T-helper 2 cell treated with Interferon-gamma antibody and Interleukin-4, amounts not matched to agents 100 ng/mL and 5 ng/mL, for 36 hours (primary cell): ENCODE results near the gene SYNPO2. TPM values are rescaled to one million over a fixed set of nuclear protein-coding genes. Genes with fewer than 3 reads are reported as not detected.
"Not testable (repeated sequence)": the region's sequence is repeated elsewhere in the genome, so short reads cannot be mapped to it uniquely, and the experiment has no call there.

Source experiments
- intact Hi-C: fragments of 100-400 bp; cut with micrococcal nuclease; formaldehyde crosslinking; loops from one replicate; pipeline ENCODE4 v1.15.1; 2023
- total RNA-seq: library from RNA; stranded (reverse); gene quantifications from 2 replicates; pipeline ENCODE4 v1.2.3, GENCODE V29; 2022

Gene SYNPO2
- total RNA-seq, 1 donor from 2014 or later, result 0.52 TPM

DNA sequence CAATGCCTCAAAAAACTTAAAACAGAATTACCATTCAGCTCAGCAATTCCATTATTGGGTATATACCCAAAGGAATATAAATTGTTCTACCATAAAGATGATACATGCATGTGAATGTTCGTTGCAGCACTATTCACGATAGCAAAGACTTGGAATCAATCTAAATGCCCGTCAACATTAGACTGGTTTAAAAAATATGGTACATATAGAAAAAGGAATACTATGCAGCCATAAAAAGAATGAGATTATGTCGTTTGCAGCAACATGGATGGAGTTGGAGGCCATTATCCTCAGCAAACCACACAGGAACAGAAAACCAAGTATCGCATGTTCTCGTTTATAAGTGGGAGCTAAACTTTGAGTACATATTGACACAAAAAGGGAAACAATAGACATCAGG, 10.9 kb upstream of the SYNPO2 start:
- intact Hi-C loops, result no loop called here

DNA sequence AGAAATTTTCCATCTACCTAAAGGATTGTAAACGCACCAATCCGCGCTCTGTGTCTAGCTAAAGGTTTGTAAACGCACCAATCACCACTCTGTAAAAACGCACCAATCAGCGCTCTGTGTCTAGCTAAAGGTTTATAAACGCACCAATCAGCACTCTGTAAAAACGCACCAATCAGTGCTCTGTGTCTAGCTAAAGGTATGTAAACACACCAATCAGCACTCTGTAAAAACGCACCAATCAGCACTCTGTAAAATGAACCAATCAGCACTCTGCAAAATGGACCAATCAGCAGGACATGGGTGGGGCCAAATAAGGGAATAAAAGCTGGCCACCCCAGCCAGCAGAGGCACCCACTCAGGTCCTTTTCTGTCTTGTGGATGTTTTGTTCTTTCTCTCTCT, 10.1 kb upstream of the SYNPO2 start:
- intact Hi-C loops, result not testable (repeated sequence)

DNA sequence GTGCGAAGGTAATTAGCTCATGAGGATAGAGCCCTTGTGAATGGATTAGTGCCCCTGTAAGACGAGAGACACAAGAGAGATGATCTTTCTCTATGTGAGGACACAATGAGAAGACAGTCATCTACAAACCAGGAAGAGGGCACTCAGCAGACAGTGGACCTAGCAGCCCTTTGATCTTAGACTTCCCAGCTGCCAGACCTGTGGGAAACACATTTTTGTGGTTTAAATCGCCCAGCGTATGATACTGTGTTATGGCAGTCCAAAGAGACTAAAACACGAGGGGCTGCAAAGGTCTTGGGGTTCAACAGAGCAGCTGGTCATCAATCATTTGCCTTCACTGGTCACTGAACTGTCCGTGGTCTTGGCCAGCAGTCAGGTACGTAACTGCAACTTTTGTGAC, 9.2 kb upstream of the SYNPO2 start:
- intact Hi-C loops, result no loop called here

DNA sequence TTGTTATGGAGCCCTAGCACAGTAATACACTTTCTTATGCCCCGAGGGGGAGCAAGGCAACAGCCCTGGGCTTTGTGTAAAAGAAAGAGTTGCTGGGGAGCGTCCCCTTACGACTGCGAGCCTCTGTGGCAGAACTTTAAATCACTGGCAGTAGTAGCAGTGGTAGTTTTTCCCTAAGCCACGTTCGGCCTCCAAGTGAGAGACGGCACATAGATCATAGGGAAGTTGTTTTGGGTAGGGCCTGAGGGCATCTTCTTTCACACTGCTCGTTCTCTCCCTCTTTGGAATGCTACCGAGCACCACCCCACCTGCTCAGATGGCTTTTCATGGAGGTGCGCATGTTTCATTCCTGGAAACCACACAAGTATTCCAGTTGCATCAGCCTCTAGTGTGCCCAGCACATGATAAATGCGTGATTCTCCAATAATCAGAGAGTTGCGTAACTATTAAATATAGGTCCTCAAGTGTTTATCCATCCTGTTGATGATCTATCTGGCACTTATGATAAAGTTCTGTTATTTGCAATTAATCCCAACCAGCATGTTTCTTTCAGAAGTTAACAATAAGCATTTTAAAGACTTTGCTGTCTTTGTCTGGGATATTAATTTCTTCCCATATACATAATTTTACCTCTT, 7.0 kb upstream of the SYNPO2 start:
- intact Hi-C loops, result no loop called here

DNA sequence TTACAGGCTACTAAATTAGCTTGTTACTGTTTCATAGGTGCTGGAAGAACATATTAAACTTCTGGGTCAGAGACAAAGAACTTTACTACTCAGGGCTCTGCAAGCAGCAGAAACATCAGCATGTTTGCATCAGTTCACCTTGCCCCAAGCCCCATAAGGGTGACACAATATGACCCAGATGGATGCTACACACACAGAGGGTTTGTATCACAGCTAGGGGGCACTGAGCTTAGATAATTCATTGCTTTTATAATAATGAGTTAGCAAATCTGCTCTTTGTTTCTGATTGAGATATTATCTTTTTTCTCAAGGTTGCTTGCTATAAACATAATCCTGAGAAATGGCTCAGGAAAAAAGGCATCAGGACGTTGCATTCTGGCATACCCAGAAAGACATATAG, 4.8 kb upstream of the SYNPO2 start:
- intact Hi-C loops, result no loop called here

DNA sequence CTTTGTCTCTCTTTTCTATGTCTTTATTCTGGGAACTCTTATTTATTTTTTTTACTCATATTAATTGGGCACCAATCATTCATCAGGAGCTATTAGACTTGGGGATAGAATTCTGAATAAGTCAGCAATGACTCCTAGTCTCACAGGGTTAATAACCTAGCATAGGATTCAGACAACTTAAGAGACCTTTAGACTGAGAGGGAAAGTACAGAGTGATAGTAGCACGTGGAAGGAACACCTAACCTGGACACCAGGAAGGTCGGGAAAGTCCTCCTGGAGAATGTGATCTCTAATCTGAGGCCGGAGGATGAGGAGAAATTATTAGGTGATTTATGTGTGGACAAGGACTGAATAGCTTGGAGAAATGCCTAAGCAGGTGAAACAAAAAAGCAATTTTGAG, 3.9 kb upstream of the SYNPO2 start:
- intact Hi-C loops, result no loop called here

DNA sequence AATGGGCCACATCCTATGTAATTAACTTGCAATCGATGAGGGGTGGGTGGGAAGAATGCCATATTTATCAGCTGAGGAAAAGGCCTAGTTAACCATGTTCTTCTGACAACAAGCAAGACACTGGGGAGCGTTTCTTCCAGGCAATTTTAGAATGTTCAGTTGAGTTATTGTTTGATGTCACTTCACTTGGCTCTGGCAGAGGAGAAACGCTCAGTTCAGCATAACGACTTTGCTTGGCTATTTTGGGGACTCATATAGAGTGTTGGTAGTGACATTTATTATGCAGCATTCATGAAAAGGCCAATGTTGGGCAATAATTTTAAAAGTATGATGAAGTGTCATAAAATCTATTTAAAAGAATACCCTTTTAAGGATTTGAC, 648 bp downstream of the SYNPO2 start:
- intact Hi-C loops, result loop anchor here (2.0 kb wide), 1 partner anchor 149 kb away; no protein-coding TSS in a partner anchor

DNA sequence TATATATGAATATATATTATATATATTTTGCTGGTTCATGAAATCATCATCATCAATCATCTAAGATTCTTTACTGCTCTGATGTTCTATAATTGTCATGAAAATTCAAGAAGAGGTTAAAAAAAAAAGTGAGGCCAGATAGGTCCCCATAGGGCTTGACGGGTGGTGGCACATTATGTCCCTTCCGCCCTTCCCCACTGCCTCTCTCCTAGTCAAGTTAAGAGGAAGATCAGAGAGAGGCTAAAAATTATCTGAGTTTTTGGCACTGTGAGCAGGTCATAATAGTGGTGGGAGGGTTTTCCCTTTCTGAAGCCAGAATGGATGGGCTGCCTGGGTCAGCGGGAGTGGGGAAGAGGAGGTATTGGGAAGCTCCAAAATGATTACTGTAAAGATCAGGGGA, 5.4 kb downstream of the SYNPO2 start:
- intact Hi-C loops, result loop anchor here (5.0 kb wide), 1 partner anchor 232 kb away; no protein-coding TSS in a partner anchor

DNA sequence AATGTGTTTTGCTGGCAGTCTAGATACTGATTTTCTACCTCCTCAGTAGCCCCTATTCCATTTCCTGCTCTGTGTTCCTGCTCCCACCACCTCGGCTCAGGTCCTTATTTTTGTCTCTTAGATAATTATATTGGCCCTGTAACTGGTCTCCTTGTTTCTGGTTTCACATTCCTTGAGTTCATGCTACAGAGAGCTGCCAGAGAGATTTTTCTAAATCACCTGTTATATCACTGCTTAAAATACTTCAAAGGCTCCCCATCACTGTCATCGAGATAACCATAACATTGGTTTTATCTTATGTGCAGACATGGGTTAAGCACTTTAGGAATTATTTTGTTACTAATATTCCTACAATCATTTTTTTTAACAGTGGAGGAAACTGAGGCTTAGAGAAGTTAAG, 9.6 kb downstream of the SYNPO2 start:
- intact Hi-C loops, result no loop called here

DNA sequence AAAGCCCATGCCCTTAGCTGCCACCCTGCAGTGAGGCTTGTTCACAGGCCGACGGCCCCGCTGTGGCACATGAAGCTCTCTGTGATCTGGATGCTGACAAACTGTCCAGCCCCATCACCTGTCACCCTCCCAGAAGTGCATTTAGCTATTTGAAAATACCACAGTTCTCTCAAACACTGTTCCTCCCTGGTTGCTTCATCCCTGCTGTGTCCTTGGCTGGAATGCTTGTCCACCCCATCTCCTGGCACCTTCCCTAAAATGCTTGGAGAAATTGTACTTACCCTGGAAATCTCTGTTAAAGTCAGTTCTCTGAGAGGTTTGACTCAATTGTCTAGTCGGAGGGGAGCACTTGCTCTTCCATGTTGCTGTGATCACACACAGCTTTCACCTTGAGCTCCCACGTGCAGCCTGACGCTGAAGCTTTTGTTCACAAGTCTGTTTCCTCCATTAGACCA, 10.1 kb downstream of the SYNPO2 start:
- intact Hi-C loops, result no loop called here

DNA sequence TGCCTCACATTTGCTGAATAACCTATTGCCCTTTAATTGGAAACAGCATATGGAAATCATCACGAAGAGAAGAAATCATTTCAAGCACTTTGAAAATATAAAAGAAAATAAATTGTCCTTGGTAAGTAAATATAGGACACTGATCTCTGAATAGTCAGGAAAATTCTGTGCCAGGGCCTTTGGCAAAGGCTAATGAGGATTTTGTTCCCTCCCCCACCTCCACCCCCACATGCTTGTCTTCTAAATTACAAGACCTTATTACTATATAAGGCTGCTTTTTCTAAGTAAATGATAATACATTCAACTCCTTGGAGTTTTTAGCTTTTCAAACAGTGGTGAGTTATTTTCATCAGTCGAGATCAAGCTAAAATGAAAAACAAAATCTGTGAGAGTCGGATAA, 15.8 kb downstream of the SYNPO2 start:
- intact Hi-C loops, result no loop called here

DNA sequence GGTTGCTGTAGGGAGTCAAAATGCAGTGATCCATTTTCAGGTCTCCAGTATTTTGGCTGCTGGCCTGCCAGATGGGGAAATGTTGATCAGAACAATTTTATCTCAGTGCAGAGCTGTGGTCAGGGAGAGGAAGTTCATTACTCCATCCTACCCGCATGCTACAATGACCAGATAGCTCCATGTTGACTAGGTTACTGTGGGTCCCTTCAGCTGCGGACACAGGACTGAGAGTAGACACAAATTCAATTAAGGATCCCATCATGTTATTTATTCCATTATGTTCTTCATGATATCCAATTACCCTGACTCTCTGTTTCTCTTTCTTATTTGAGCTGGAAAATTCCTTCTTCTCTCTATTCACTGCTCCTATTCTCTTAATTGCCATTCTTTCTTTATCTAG, 16.3 kb downstream of the SYNPO2 start:
- intact Hi-C loops, result no loop called here

DNA sequence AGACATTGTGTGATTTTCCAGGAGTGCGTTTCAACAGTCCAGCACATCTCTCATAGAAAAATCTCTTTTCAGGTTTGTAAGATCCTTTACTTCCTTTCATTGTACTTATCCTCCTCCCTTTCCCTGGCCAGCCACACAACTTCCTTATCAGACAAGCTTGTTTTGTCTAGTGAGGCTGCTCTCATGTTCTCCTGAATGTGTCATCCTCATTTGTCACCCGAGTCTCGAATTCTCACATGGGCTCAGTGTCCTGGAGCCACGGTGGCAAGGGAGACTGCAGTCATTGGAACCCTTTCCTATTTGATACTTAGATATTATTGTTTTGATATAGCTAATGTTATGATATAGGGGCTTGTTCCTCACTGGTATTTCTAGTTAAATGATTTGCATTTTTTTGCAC, 16.9 kb downstream of the SYNPO2 start:
- intact Hi-C loops, result no loop called here

DNA sequence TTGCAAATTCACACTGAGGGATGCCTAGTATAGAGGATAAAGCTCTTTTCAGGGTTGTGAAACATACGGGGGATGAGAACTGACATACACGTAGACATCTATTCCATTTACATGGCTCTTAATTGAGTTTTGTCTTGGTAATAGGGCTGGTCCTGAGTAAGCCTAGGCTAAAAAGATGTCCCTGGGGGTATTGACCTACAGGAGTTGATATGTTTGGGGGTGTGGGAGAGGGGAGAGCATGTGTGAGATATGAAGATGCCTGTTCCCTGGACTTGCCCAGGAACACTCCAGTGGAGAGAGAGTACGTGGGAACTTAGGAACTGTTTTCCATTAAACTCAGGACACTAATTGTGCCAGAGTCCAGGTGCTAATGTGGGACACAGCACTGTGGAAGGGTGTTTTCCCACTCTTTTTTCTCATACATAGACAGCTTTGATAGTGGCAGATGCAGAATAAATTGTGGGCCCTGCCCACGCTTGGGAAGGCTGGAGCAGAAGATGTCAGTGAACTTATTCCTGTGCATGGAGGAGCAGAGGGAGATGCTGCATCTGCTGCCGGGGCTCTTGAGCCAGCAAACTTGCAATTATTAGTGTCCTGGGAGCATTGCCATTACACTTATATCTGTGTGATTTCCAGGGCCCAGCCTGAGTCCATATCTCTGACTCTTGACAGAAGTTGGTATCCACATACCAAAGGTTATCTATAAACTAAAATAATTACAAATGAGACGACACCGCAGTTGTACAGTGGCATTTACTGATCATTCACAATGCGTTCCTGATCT, 20.7 kb downstream of the SYNPO2 start:
- intact Hi-C loops, result no loop called here

DNA sequence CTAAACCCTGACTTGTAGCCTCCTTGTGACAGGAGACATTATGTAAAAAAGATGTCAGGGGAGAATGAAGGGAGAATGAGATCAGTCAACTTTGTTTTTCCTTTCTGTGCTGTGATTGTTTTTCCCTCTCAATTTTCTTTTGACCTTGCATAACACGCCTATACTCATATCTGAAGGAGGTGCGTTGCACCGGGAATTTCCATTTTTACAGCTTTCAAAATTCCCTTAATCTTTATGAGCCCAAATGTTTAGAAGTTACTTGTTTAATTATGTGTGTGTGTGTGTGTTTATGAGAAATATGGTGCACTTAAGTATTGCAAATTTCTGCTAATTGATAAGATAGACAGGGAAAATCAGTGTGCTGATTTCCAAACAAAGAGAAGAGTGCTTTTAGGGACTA, 21.6 kb downstream of the SYNPO2 start:
- intact Hi-C loops, result no loop called here

DNA sequence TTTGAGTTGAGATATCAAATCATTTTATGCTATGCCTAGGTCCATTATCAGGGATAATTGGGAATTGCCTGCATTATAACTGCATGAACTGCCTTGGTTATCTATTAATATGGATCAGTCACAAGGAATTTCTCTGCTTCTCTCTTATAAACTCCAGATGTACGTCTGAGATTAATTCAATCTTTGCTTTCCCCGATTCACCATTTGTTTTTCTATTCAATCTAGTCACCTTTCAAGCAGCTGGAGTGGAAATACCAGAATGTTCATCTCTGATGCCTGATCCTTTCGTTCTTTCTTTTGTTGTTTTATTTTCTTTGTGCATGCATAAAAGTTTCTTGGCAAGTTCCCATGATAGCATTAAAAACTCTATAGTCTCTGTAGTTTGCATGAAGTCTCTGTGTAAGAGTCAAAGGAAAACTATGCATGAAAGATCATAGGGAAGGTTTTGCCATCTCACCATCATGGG, 22.6 kb downstream of the SYNPO2 start:
- intact Hi-C loops, result no loop called here

DNA sequence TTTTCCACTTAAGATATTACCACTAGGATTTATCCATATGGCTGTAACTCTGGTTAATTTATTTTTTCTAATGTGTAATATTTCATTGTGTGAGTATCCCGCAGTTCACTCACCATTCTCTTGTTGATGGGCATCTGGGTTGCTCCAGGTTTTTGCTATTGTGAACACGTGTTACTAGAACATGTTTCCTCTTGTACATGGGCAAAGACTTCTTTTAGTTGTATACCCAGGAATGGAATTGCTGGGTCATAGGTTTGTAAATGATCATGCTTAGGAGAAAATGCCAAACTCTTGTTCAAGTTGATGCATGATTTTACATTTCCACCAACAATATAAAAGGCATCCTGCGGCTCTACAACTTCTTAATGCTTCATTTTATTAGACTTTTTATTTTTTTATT, 26.8 kb downstream of the SYNPO2 start:
- intact Hi-C loops, result no loop called here

DNA sequence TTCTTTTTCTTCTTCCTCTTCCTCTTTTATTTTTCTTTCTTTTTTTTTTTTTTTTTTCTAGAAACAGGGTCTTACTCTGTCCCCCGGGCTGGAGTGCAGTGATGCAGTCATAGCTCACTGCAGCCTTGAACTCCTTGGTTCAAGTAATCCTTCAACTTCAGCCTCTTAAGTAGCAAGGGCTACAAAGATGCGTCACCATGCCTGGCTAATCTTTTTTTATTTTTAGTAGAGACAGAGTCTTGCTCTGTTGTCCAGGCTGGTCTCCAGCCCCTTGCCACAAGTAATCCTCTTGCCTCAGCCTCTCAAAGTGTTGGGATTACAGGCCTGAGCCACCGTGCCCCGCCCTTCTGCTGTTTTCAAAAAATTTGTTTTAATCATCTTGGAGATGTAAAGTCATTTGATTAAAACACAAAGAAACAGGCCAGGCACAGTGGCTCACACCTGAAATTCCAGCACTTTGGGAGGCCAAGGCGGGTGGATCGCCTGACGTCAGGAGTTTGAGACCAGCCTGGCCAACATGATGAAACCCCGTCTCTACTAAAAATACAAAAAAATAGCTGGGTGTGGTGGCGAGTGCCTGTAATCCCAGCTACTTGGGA, 28.1 kb downstream of the SYNPO2 start:
- intact Hi-C loops, result no loop called here

DNA sequence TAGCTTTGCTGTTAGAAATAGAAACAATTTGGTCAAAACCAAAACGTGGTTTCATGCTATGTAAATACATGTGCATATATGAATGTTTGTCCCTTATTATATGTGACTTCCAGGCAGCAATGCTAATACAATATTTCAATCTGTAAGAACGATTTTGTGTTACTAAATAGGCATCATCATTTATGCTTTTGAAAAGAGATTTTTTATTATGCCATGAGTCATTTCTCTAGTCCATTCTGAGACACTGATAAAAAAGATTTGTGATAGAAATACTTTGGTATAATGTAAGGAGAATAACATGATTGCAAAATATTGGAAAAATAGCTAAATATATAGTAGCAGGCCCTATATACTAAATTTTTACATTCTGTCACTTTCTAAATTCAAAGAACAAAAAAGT, 28.9 kb downstream of the SYNPO2 start:
- intact Hi-C loops, result no loop called here

DNA sequence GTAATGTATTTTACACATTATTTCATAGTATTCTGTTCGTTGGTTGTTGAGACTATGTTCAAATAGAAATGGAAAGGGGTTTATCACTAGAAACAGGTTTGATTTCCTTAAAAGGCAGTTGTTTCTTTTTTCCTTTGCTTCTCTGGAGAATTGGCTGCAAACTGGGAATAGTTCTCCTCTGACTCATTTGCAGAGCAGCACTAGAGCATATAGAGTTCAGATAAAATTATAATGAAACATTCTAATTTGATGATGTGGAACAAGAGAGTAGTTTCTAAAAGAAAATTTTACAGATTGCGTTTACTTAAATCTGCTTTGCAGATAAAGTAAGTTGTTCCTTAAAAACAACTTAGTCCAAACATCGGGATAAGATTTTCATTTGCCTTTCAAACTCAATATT, 29.7 kb downstream of the SYNPO2 start:
- intact Hi-C loops, result no loop called here

DNA sequence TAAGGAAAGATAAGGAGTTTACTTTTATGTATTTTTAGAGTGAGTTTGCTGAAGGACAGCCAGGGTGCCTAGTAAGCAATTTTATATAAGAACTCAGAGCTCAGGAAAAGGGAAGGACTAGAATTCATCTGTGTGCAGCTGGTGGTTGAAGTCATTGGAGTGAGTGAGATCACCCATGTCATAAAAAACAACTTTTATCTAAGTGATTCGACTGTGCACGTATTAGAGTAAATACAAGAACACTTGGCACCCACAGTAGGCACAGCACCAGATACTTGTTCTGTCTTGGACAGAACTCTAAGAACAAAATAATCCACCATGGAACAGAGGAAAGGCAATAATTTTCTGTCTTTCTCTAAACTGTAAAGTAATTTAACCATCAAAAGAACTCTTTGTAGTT, 31.6 kb downstream of the SYNPO2 start:
- intact Hi-C loops, result no loop called here

DNA sequence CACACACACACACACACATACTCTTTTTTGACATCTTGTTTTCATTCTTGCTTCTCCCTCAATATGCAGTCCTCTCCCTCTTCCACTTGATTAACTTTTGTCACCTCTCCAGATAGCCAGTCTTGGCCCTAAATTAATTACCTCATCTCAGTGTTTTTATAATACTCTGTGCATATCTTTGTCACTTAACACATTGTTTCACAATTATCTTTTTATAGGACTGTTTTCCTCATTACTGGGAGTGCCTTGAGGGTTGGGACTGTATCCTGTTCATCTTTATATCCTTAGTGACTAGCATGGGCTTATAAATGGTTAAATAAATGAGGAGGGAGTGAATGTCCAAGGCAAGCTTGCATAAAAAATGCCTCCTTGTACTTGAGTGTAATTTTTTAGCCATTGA, 33.1 kb downstream of the SYNPO2 start:
- intact Hi-C loops, result no loop called here

DNA sequence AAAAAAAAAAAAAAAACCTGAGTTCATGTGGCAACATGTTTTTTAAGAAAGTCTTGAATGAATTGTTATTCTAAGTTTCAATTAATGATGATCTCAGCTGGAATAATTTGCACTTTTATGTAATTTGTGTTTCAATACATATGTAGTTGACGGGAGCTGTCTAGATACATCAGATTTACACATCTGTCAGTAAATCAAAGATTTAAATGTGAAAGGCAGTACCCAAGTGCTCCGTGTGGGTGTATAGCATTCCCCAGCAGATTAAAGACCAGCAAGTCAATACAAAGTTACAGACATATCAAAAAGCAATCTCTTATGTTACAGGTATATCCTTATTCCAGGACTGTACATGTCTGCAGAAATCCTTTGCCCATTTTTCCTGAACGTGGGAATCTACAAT, 35.2 kb downstream of the SYNPO2 start:
- intact Hi-C loops, result no loop called here
